Parathyroid adenoma (tissue), 2 donors: Measurements from ENCODE around the gene PTPRT.

Experiments
- H2AFZ ChIP-seq: fragments of 300-600 bp; sonication (generic); one replicate; pipeline ENCODE4 v1.7.0; 2017; ENCODE audit warnings: antibody characterized with exemption, mild to moderate bottlenecking
- H3K27ac ChIP-seq: fragments of 300-600 bp; sonication (generic); one replicate; pipeline ENCODE4 v1.7.0; 2017
- H3K27me3 ChIP-seq: fragments of 300-600 bp; sonication (generic); one replicate; pipeline ENCODE4 v1.7.0; 2017; ENCODE audit warnings: low read length; ENCODE audit not compliant: control insufficient read depth, insufficient read depth
- H3K36me3 ChIP-seq: fragments of 300-600 bp; sonication (generic); one replicate; pipeline ENCODE4 v1.7.0; 2017; ENCODE audit warnings: low read length; ENCODE audit not compliant: control insufficient read depth, insufficient read depth
- H3K4me1 ChIP-seq: fragments of 300-600 bp; sonication (generic); one replicate; pipeline ENCODE4 v1.7.0; 2017; ENCODE audit warnings: control low read depth
- H3K4me2 ChIP-seq: fragments of 300-600 bp; sonication (generic); one replicate; pipeline ENCODE4 v1.7.0; 2017; ENCODE audit warnings: low read length
- H3K4me3 ChIP-seq: fragments of 300-600 bp; sonication (generic); one replicate; pipeline ENCODE4 v1.7.0; 2017; ENCODE audit warnings: low read depth, low read length
- H3K79me2 ChIP-seq: fragments of 300-600 bp; sonication (generic); one replicate; pipeline ENCODE4 v1.7.0; 2017; ENCODE audit warnings: control low read depth
- H3K9ac ChIP-seq: fragments of 300-600 bp; sonication (generic); one replicate; pipeline ENCODE4 v1.7.0; 2017; ENCODE audit warnings: mild to moderate bottlenecking
- H3K9me3 ChIP-seq: fragments of 300-600 bp; sonication (generic); one replicate; pipeline ENCODE4 v1.7.0; 2017; ENCODE audit warnings: low read length; ENCODE audit not compliant: control insufficient read depth
- TF ChIP-seq, protein P1 (sequence below): fragments of 300-600 bp; sonication (generic); IDR thresholded peaks from one replicate; pipeline ENCODE4 v1.7.0; 2017; ENCODE audit warnings: antibody characterized with exemption, mild to moderate bottlenecking
- donor health status: primary hyperparathyroidism.

Gene PTPRT

DNA sequence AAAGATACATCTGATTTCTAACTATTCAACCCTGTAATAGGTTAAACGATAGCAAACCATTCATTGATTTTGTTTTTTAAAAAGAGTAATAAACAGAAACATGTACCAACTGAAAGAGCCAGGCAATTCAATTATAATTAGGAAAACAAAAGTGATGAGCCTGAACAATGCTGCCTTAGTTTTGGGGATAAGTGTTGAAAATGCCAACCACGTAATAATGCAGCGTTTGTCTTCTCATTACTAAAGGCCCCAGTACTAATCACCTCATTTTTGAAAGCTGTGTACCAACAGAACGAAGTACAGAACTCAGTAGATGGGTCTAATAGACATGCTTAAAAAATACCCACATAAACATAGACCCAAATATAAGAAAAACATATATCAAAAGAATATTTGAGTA is 907.9 kb downstream of the PTPRT start:
- Histone ChIP-seq H3K9ac (no peak overlapping the region), H3K27me3 (no peaks in the 10 kb centered on the region), H3K4me1 (peaks cover 15% of the 10 kb centered on the region), H3K4me3 (no peak overlapping the region), H3K27ac (no peak overlapping the region), H3K9me3 (no peaks in the 10 kb centered on the region), H3K4me2 (no peak overlapping the region), H3K36me3 (no peaks in the 10 kb centered on the region), H2AFZ (no peak overlapping the region), H3K79me2 (no peaks in the 10 kb centered on the region)
- TF ChIP-seq, protein P1, sequence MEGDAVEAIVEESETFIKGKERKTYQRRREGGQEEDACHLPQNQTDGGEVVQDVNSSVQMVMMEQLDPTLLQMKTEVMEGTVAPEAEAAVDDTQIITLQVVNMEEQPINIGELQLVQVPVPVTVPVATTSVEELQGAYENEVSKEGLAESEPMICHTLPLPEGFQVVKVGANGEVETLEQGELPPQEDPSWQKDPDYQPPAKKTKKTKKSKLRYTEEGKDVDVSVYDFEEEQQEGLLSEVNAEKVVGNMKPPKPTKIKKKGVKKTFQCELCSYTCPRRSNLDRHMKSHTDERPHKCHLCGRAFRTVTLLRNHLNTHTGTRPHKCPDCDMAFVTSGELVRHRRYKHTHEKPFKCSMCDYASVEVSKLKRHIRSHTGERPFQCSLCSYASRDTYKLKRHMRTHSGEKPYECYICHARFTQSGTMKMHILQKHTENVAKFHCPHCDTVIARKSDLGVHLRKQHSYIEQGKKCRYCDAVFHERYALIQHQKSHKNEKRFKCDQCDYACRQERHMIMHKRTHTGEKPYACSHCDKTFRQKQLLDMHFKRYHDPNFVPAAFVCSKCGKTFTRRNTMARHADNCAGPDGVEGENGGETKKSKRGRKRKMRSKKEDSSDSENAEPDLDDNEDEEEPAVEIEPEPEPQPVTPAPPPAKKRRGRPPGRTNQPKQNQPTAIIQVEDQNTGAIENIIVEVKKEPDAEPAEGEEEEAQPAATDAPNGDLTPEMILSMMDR = no peak

DNA sequence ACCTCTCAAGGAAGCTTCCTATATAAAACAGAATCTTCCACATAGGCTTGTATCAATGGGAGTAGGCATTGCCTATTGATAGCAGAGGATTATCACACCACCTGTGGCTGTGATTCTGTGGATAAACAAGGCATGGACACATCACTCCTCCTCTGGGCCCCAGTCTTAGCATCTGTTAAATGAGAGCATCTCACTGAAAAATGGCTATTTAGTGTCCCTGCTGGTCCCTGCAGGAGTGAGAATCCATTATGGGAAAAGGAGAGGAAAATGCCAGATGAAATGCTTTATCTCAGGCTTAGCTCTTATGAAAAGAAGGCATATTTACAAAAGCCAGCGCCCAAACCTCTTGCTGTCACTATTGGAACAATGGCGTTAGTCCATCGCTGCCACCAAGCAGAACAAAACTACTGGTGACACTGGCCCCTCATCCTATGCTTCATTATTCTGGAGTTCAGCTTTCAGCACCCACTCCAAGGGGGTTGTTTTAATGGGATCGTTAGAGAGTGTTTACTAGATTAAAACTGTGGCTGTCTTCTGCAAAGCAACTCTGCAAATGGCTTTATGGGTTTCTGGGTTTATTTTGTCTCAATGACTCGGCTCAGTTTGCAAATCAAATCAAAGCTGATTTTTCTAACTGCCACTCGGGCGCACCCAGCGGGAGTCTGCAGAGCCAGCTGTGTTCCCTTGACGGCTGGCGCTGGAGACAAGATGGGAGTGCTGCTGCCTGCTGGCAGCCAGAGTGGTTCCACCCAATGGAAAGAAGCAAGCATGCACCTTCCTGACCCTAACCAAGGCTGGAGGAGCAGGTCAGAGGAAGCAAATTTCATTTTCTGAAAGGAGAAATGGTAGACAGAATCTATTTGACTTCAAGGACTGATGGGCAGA is 912.7 kb downstream of the PTPRT start:
- Histone ChIP-seq H2AFZ (peak overlapping the region; percentile 84), H3K9ac (no peak overlapping the region), H3K4me2 (no peak overlapping the region), H3K36me3 (no peaks in the 10 kb centered on the region), H3K27me3 (no peaks in the 10 kb centered on the region), H3K4me1 (peaks cover 10% of the 10 kb centered on the region), H3K79me2 (no peaks in the 10 kb centered on the region), H3K4me3 (no peak overlapping the region), H3K27ac (peak overlapping the region; percentile 39), H3K9me3 (no peaks in the 10 kb centered on the region)
- TF ChIP-seq, protein P1 = peak; percentile 38

GRCh38 chr20:42274986-42275385 is 914.7 kb downstream of the PTPRT start:
- Histone ChIP-seq H3K27ac (no peak overlapping the region), H3K79me2 (no peaks in the 10 kb centered on the region), H3K27me3 (no peaks in the 10 kb centered on the region), H3K4me2 (no peak overlapping the region), H3K4me1 (peaks cover 10% of the 10 kb centered on the region), H3K4me3 (no peak overlapping the region), H3K36me3 (no peaks in the 10 kb centered on the region), H2AFZ (no peak overlapping the region), H3K9me3 (no peaks in the 10 kb centered on the region), H3K9ac (no peak overlapping the region)
- TF ChIP-seq, protein P1 = no peak

- no peaks in the 10 kb centered on the region for H3K79me2 ChIP-seq
- peaks cover 9% of the 10 kb centered on the region for H3K4me1 ChIP-seq
- H3K36me3 ChIP-seq = no peaks in the 10 kb centered on the region
- no peak overlapping the region for H3K4me2 ChIP-seq
- no peak overlapping the region for H3K27ac ChIP-seq
- no peak overlapping the region for H2AFZ ChIP-seq
- no peak overlapping the region for H3K4me3 ChIP-seq
- H3K9ac ChIP-seq = no peak overlapping the region
- H3K27me3 ChIP-seq = no peaks in the 10 kb centered on the region
- no peaks in the 10 kb centered on the region for H3K9me3 ChIP-seq
- TF ChIP-seq, protein P1 = no peak
Observed at GRCh38 chr20:42272516-42272915, 917.2 kb downstream of the PTPRT start.

GRCh38 chr20:42270539-42270938 is 919.2 kb downstream of the PTPRT start:
- no peak overlapping the region for H3K27ac ChIP-seq
- H3K4me2 ChIP-seq = no peak overlapping the region
- TF ChIP-seq, protein P1 = no peak
- H3K4me3 ChIP-seq = no peak overlapping the region
- no peak overlapping the region for H3K9ac ChIP-seq
- H2AFZ ChIP-seq = no peak overlapping the region
- H3K9me3 ChIP-seq = no peaks in the 10 kb centered on the region
- no peaks in the 10 kb centered on the region for H3K36me3 ChIP-seq
- no peaks in the 10 kb centered on the region for H3K79me2 ChIP-seq
- no peaks in the 10 kb centered on the region for H3K27me3 ChIP-seq
- H3K4me1 ChIP-seq = no peaks in the 10 kb centered on the region
